ENCODE results near the gene LONRF3.

GRCh38 chrX:119063428-119063827, 89.0 kb downstream of the LONRF3 start:
- TF ChIP-seq CTCF (IDR thresholded peaks at IDR 0.05) (no peak), POLR2A (IDR thresholded peaks at IDR 0.05) (no peak)
